Left lung (tissue), 10 donors: ENCODE results near the gene CAMKV. TPM values are rescaled to one million over a fixed set of nuclear protein-coding genes. Genes with fewer than 3 reads are reported as not detected.

Experiments
- ATAC-seq: fragments of 200-7000 bp; cut with Tn5 transposase; one replicate; pipeline ENCODE4 v1.9.1; 2020; ENCODE audit warnings: moderate library complexity
- DNase-seq, 4 donors: peaks; one replicate each; pipeline ENCODE4 v3.0.0-alpha.2; 2013 to 2020
- H3K27ac ChIP-seq, 2 donors: fragments of 200-600 bp; sonication (generic) in 1 of 2; one replicate each; pipeline versions ENCODE4 v1.5.0 to v1.8.0; 2020 to 2021
- H3K27me3 ChIP-seq, 2 donors: fragments of 200-600 bp; sonication (generic) in 1 of 2; one replicate each; pipeline versions ENCODE4 v1.5.0 to v1.8.0; 2020 to 2021
- H3K36me3 ChIP-seq, 2 donors: fragments of 200-600 bp; sonication (generic) in 1 of 2; one replicate each; pipeline versions ENCODE4 v1.5.0 to v1.8.0; 2020 to 2021
- H3K4me1 ChIP-seq, 2 donors: fragments of 200-600 bp; one replicate each; pipeline ENCODE4 v1.8.0; 2021
- H3K4me3 ChIP-seq, 2 donors: fragments of 200-600 bp; sonication (generic) in 1 of 2; one replicate each; pipeline versions ENCODE4 v1.5.0 to v1.8.0; 2020 to 2021; ENCODE audit warnings: mild to moderate bottlenecking in 1 of 2
- H3K9me3 ChIP-seq, 2 donors: fragments of 200-600 bp; sonication (generic) in 1 of 2; one replicate each; pipeline versions ENCODE4 v1.5.0 to v1.8.0; 2020 to 2021
- intact Hi-C, 2 donors: fragments of 100-400 bp; cut with DNase I; formaldehyde crosslinking; loops; one replicate each; pipeline versions ENCODE4 v1.11.2 to v1.14.2; 2022
- polyA plus RNA-seq, 6 donors: library from polyadenylated mRNA; unstranded; fragments of 120-200 nt; gene quantifications; one replicate each; pipeline ENCODE4 v1.2.1, GENCODE V29; 2013; ENCODE audit not compliant: insufficient read length in 6 of 6
- total RNA-seq, 2 donors: library from RNA; stranded (reverse); fragmentation: NEBNext Ultra II Directional; extraction: Animal tissue kit (Norgen Biotek cat#: 25700); gene quantifications; one replicate each; pipeline ENCODE4 v1.2.1, GENCODE V29; 2021
- TF ChIP-seq, protein P1 (sequence below), 2 donors: fragments of 200-600 bp; sonication (generic) in 1 of 2; IDR thresholded peaks; one replicate each; pipeline versions ENCODE4 v1.5.0 to v1.8.0; 2021; ENCODE audit warnings: antibody characterized with exemption in 2 of 2
- donor health status: DM: no; HTN: yes; CAD: no.
- donor health status: DM: no; HTN: no; CAD: no.

CAMKV gene
- total and polyA plus RNA-seq, 8 donors: 0.14 to 0.21 (median 0.14) TPM; not detected in 5

DNA sequence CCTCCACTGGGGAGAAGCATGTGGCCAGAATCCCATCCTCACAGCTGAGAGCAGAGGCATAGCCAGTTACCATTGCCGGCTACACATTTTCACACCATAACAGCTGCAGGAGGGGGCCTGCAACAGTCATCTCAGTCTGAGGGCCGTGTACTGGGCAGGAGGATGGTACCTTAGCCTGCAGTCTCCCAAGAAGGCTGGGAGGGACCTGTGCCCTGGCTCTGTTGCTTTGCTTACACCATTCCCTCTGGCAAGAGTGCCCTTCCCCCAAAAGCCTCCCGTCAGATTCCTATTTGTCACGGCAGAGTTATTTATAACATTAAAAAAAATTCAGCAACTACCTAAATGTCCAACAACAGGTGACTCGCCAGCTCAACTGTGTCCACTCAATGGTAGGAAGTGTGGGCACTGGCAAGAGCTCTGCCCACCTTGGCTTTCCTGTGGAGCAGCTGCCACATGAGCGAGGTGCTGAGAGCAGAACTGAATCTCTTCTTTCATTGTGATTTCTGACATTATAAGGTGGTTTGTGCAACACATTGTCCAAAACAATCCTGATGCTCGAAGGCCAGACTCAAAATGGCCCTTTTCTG is 4.4 kb downstream of the CAMKV start:
- no peaks in the 10 kb centered on the region for H3K9me3 ChIP-seq
- peaks cover 0 to 12% of the 10 kb centered on the region in 2 donors for H3K4me1 ChIP-seq
- DNase-seq (no peak), ATAC-seq (no peak)
- H3K4me3 ChIP-seq: no peak overlapping the region
- intact Hi-C loops: no loop called here
- H3K27ac ChIP-seq: no peak overlapping the region
- H3K27me3 ChIP-seq: peaks cover 27 to 71% of the 10 kb centered on the region in 2 donors
- TF ChIP-seq, protein P1, sequence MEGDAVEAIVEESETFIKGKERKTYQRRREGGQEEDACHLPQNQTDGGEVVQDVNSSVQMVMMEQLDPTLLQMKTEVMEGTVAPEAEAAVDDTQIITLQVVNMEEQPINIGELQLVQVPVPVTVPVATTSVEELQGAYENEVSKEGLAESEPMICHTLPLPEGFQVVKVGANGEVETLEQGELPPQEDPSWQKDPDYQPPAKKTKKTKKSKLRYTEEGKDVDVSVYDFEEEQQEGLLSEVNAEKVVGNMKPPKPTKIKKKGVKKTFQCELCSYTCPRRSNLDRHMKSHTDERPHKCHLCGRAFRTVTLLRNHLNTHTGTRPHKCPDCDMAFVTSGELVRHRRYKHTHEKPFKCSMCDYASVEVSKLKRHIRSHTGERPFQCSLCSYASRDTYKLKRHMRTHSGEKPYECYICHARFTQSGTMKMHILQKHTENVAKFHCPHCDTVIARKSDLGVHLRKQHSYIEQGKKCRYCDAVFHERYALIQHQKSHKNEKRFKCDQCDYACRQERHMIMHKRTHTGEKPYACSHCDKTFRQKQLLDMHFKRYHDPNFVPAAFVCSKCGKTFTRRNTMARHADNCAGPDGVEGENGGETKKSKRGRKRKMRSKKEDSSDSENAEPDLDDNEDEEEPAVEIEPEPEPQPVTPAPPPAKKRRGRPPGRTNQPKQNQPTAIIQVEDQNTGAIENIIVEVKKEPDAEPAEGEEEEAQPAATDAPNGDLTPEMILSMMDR (IDR thresholded peaks at IDR 0.05): no peak
- no peaks in the 10 kb centered on the region for H3K36me3 ChIP-seq

DNA sequence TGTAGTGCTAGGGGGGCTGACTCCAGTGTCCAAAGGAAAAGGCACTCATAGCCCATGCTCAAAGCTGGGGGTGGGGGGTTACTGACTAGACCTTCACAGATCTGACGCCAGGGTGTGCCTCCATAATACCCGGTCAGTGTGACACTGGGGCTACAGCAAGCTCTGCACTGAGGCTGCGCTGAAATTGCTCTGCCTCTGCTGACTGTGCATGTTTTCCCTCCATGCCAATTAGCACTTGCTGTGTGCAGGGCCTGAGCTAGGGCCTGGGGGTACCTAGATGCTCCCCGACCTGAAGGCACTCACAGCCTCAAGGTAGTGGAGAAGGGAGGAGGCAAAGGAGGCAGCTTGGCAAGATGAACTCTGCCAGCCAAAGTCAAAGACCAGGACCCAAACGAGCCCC is 5.2 kb downstream of the CAMKV start:
- H3K4me3 ChIP-seq: no peak overlapping the region
- intact Hi-C loops: no loop called here
- no peaks in the 10 kb centered on the region for H3K9me3 ChIP-seq
- DNase-seq (no peak), ATAC-seq (no peak)
- peaks cover 19 to 63% of the 10 kb centered on the region in 2 donors for H3K27me3 ChIP-seq
- no peak overlapping the region for H3K27ac ChIP-seq
- H3K36me3 ChIP-seq: no peaks in the 10 kb centered on the region
- peaks cover 0 to 7% of the 10 kb centered on the region in 2 donors for H3K4me1 ChIP-seq
- TF ChIP-seq, protein P1 (IDR thresholded peaks at IDR 0.05): no peak

DNA sequence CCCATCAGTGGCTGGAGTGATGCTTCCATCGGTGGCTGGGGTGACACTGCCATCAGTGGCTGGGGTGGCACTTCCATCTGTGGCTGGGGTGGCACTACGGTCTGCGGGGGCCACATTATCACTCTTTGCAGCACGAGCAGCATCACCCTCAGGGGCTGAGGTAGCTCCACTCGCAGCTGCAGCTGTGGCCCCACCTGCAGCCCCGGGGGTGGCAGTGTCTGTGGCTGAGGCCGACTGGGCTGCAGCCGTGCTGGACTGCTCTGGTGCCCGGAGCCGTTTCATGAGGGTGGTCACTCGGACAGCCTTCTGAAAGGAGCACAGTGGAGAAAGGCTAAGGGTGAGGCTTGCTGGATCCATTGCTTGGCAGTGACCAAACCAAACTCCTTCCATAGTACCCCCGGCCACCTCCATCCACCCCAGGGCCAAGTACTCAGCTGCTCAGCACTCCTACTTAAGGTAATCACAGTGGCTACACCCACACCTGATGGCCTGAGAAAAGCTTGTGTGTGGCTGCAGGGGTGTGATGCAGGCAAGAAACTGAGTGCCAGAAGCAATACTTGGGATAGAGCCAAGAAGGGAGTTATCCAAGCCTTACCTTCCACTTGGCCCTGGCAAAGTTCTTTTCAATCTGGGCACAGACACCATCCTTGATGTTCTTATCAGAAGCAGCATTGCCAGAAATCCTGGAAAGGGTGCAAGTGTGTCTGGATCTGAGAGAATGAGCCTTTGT is 10.0 kb downstream of the CAMKV start:
- Histone ChIP-seq H3K36me3 (no peaks in the 10 kb centered on the region), H3K9me3 (no peaks in the 10 kb centered on the region), H3K27ac (no peak overlapping the region), H3K4me1 (peaks cover 0 to 17% of the 10 kb centered on the region in 2 donors), H3K4me3 (no peak overlapping the region), H3K27me3 (peaks cover 0 to 18% of the 10 kb centered on the region in 2 donors)
- intact Hi-C loops: no loop called here
- ATAC-seq: no peak
- TF ChIP-seq, protein P1 (IDR thresholded peaks at IDR 0.05): no peak
- no peak for DNase-seq

DNA sequence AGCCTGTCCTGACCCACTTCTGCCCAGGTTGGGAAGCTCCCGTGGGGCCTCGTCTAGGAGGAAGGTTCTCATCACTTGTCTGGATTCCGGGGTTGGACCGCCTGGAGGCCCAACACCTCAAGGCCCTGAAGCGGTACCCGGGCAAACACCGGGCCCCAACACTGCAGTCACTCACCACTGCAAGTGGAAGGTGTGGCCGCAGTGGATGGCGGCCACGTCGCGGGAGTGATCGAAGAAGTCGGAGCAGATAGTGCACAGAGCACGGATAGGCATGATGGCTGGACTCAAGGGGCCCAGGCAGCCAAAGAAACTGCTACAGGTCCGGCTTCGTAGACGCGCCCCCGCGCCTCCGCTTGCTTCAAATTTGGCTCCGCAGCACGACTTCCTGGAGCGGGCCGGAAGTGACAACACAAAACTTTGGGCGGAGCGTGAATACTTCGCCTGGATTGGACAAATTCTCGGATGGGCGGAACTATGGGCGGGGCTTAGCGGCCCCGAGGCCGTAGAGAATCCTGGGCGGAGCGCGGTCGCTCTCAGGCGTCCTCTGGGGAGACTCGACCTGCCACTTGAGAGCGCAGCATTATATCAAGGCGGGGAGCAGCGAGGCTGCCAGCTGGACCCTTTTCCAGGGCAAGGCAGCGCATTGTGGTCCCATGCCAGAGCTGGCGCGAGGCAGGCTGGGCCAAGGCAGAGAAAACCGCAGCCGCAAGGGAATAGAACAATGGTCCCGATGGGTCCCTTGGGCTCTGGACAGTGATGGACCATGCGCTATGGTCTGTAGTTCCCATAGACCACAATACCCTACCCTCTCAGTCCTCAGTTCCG is 13.3 kb downstream of the CAMKV start, which contains the start of gene TRAIP:
TRAIP (minus strand) TSS at position 384 of the 825 bp plus-strand sequence; CDS start at position 273, 111 bp downstream.
- Histone ChIP-seq H3K4me1 (peaks cover 0 to 17% of the 10 kb centered on the region in 2 donors), H3K27ac (peak within 1 kb of the TSS; percentile 65 to 76), H3K27me3 (no peaks in the 10 kb centered on the region), H3K36me3 (no peaks in the 10 kb centered on the region), H3K9me3 (no peaks in the 10 kb centered on the region), H3K4me3 (peak within 1 kb of the TSS; percentile 51 to 64)
- intact Hi-C loops: no loop called here
- DNase-seq (peak; percentile 93 to 97 (median 94)), ATAC-seq (peak; percentile 100)
- TF ChIP-seq, protein P1 (IDR thresholded peaks at IDR 0.05): no peak
